ENCODE results near the gene GALNT18.

The GALNT18 gene

DNA sequence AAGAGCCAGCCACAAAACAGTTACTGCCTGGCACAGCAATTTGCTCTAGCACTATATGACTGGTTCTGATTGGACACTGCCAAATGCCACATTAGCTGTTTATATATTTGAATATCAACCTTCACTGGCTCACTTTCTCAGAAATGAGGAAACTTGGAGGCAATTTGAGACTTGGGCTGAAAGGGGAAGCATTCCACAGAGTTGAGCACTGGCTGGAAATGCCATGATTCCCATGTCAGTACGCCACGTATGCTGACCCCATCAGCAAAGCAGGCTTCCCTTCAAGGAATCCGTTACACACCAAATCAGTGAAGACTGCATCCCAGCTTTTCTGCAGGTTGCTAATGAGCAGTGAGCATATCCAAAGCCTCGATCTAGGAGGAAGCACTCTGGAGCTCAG, 34.7 kb downstream of the GALNT18 start:
- no peak for DNase-seq (ENCODE audit: low spot score)

DNA sequence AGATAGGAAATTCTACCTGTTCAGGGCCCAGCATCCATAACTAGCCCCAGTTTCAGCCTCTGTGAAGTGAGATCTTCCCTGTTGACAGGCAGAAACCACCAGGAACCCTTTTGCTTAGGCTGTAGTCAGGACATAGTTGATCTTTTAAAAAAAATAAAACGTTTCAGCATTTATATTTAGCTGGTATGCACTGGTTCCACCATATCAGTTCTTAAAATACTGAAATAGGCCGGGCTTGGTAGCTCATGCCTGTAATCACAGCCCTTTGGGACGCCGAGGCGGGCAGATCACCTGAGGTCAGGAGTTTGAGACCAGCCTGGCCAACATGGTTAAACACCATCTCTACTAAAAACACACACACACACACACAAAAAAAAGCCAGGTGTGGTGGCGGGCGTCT, 35.3 kb downstream of the GALNT18 start:
- no peak for DNase-seq (ENCODE audit: low spot score)

DNA sequence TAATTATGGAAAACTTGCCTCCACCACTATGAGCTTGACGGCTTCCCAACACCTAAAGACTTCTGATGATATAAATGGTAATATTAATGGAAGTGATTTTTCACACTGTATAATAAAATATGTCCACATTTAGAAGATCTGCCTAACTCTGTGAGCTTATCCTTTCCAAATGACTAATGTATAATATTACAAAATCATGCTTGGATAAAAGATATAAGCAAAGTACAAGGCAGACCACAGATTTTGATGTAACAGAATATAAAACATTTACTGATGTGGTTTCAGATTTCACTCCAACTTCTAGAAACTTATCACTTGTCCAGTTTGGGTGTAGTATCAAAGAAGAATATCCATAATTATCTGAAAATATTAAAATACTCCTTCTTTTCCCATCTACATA, 36.9 kb downstream of the GALNT18 start:
- DNase-seq (ENCODE audit: low spot score), result no peak

DNA sequence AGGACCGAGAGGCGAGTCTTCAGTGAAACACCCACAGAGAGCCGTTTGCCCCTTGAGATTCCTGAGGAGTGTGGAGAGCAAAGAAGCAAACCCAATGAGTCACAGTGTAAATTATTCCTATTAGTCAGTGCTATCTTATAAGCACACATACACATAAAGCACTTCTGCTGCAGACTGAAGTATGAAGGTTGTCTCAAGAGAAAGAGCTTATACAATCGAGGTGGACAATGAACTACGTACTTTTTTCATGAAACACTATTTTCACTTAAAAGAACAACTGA, 37.3 kb downstream of the GALNT18 start:
- DNase-seq (ENCODE audit: low spot score), result no peak

DNA sequence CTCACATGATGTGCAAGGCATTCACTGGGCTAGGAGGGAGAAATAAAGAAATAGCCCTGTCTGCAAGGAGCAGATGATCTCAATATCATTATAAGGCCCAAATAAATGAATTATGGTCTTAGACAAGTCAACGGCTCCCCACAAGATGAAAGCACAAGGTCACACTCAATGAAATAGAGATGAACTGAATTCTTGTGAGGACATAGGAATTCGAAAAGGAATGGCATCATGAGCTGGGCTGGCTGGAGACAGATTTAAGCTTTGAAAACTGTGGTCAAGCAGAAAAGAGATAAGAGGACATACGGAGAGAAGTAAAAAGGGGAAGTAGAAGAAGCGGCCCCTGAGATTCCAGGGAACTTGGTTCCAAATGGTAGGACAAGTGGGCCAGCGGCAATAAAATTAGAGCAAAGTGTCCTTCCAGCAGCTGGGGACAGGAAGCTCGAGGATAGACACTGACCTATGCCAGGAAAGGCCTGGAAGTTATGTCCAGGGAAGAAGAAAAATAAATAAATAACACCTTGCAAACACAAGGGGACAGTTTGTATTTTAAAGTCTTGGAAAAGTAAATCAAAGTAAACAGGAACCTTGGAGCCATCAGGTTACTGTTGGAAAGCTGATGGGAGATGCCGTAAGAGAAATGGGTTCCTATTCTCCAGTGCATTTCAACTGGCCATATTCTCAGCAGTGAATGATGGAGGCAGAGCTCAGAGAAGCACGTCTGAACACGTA, 37.8 kb downstream of the GALNT18 start:
- DNase-seq (ENCODE audit: low spot score), result no peak

DNA sequence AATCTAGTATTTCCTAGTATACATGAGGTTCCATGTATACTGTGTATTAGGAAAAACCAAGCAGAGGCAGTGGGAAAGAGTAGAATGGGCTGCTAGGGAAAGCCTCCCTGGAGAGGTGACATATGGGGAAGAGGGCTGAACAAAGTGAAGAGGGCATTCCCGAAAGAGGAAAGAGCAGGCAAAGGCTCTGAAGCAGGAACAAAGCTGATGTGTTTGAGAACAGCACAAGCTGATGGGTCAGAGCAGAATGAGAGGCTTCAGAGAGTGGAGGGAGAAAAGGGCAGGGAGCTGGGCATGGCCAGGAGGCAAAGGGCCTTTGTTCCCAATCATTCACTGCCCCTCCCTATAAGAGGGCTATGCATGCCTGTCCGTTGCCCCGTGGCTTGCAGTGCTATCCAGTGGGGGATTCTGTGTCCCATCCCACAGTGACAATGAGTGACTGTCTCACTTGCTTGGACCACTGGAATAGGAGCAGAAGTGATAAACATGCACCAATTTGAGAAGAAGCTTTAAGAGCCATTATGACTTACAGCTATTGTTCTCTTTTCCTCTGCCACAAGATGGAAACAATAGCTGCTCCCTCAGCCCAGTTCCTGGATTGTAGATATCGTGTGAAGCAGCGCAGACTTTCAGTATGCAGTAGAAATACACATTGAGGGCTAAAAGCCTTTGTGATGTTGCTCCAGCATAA, 39.6 kb downstream of the GALNT18 start:
- DNase-seq (ENCODE audit: low spot score), result no peak

DNA sequence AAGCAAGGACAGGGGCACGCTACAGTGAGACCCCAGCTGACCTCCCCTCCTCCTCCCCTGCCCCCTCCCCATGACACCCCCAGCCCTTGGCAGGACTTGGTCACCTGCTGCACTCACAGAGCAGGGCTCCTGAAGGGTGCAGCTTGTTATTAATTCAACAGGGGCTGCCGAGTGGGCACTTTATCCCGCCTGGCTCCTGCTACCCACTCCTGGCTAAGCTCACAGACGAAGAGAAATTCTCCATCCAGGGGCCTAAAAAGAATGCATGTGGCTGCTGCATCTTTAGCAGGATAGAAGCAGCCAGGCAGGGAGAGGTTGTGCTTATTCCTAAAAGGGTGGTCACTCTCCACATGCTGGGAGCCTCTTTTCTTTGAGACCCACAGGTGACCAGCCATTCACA, 40.3 kb downstream of the GALNT18 start:
- no peak for DNase-seq (ENCODE audit: low spot score)

DNA sequence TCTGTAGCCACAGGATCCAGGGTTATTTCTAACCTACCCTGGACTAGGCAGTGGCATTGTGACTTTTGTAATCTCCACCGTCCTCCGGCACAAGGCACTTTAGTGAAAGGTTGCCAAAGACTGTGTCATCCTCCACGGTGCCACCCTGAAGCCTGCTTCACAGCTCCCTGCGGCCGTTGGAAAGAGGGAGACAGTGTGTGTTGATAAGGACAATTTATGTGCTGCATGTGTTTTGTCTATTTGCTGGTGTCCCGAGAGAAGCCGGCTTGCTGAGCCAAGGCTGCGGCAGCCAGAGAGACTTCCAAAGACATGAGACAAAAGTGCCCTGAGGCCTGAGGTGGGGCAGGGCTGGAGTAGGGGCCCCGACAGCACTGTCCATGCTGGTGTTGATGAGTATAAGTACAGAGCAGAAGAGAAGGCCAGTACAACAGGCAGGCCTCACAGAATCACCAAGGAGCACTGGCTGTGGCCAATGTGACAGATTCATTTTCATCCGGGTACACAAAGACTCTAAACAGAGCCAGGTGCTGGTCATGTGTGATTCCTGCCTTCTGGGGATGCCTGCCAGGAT, 40.9 kb downstream of the GALNT18 start:
- DNase-seq (ENCODE audit: low spot score), result no peak

DNA sequence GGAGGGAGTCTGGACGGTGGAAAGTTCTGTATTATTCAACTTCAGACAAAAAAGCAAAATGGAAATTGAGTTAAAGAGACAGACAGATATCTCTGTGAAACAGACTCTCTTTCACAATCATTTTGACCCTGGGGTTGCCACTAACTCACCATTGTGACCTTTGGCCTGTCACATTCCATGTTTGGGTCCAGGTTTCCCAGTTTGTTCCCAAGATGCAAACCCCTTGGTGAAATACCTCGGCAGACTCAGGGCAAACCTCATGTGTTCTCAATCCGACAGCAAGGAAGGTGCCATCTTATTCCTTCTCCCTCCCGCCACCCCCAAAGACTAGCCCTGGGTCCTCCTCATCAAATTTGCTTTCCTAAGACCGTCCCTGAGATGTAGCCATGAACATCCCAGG, 41.8 kb downstream of the GALNT18 start:
- no peak for DNase-seq (ENCODE audit: low spot score)

DNA sequence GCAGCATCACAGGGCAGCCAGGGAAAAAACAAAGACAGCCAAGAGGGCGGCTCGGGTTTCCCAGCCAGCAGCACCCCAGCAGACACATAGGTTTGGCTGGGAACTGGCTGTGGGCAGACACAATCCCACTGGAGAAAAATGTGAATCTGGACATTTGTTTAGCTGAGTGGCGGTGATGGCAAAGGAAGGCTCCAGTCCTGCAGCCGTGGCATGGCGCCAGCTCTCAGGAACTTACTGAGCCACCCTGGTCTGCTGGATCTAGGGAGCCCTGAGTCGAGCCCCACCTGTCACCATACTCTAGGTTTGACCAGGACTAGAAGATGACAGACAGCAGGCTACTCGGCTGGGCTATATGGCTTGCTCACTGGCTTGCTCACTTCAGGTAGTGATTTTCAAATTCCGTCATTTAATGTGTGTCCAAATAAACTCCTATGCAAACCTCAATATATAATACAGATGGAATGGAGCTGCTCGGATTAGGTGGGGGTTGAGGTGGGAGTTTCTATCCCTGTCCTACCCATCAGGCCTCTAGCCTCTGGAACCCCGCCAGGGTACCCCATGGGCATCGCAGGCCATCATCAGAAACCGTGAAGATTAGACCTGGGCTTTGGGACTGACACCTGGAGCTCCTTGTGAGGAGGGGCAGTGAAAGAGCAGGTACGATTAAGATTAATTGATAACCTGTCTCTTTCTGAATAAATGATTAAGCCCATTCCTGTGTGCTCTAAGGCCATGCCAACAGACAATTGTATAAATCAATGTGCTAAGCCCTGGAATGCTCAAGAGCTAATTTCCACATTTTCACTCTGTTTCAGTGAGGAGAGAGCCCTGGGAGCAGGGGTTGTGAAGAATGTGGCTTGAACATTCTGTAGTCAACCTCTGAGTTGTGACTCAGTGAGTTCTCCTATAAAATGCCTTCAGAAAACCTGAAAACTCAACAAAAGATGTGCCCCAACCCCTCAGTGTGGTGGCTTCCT, 42.5 kb downstream of the GALNT18 start:
- DNase-seq (ENCODE audit: low spot score), result no peak

DNA sequence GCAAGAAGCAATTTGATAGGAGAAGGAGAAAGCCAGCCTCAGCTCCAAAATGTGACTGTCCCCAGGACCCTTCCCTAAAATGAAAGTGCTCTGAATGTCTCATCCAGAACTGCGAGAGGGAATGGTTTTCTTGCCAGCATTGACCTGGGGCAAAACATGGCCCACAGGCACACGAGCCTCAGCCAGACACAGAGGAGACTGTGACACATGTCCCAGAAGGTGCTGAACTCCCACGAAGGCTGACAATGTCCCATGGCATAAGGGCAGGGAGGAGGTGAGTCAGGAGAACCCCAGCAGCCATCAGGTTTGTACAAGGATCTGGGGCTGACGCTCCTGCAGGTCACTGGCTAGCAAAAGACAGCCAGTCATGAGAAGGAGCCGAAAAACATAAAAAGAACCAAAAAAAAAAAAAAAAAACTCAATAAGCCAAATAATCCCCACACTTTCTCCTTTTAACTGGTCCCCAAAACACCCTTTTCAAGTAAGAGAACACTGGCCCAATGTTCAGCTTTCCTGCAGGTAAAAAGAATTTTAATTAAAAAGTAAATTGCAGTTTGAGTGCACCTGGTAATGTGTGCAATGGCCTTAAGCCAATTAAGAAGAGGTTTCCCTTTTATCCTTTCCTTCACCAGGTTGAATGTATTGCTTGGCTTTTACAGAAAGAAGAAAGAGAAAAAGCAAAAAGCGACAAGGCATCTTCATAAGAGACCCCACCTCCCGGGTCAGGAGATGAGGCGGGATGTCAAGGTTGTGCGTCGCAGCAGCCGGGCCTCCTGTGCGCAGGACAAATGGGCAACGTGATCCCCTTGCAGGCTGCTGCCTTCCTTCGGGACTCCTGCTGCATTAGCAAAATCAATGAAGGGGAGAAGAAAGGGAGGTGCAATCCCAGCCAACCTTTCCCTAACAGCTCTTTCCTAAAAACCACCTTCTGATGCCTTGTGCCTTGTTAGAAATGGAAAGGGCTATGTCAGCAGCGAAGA, 43.6 kb downstream of the GALNT18 start:
- no peak for DNase-seq (ENCODE audit: low spot score)

DNA sequence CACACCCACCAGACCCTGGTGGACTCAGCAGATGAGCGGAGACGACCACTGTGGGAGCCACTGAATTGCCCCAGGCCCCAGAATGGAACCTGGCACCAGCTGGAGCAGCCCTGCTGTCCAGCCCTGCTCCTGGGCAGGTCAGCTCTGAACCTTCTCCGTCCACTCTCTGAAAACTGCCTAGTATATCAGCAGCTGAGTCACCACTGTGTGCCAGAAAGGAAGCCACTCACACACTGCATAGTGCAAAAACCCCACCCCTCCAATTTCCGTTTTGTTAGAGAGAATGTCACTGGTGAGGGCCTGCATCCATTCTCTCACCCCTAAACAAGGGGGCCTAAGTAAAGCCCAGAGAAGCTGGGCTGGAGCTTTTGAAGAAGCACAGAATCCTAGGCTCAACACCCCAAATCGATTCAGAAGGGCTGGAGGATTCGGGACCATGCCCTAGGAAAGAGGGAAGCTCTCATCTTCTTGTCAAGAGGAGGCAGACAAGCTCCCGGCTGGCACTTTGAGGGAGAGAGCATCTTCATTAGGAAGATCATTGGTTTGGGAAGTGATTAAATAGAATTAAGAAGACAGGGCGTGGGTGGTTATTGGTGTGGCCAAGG, 44.5 kb downstream of the GALNT18 start:
- DNase-seq (ENCODE audit: low spot score), result no peak

DNA sequence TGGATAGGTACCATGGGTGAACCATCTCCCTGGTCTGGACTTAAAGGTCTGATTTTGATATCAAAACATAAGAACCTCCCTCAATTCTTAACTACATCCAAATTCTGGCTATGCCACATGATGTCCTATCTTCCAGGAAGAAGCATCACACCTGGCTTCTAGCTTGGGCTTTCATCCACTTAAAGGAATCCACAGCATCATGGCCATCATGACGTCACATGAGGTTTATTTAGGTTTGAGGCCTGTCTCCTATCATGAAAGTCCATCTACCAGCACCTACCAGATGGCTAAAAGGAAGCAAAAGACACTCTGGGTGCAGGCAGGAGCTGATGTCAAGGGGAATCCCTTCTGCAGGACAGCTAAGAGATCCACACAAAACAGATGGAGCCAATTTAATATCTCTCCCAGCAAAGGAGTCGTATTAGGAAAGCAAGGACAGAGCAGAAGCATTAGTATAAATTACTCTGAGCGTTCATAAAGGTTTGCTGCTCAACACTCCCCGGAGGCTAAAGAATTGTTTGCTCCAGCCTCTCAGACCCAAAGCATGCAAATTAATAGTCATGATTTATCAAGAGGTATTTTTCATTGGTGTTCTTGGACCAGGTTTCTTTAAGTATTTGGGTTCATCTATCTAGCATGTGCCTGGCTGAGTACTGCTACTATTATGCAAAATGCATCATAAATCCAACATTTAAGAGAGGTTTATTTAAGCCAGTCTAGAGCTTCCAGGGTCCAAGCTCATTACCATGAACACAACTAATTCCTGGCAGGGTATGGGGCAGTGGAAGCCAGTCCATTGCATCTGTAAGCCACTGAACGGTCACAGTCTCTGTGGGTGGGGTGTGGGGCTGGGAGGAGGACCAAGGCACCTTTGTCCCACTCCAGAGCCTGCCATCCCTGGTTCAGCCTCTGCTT, 47.2 kb downstream of the GALNT18 start:
- no peak for DNase-seq (ENCODE audit: low spot score)

DNA sequence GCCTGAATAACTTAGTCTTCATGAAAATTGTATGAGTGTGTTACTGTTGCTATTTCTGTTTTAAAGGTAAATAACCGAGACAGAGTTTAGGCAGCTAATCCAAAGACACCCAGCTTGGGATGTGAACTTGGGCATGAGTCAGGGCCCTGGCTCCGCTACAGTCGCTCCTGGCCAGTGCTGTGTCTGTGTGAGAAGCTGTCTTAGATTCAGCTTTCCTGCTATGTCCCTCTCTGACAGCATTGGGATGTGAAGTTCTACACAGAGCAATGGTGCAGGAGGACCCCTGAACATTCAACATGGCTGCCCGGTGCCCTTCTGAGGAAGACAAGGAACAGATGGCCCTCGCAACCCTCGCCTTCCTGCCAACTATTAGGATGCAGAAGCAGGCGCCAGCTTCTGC, 49.4 kb downstream of the GALNT18 start:
- DNase-seq (ENCODE audit: low spot score), result no peak

DNA sequence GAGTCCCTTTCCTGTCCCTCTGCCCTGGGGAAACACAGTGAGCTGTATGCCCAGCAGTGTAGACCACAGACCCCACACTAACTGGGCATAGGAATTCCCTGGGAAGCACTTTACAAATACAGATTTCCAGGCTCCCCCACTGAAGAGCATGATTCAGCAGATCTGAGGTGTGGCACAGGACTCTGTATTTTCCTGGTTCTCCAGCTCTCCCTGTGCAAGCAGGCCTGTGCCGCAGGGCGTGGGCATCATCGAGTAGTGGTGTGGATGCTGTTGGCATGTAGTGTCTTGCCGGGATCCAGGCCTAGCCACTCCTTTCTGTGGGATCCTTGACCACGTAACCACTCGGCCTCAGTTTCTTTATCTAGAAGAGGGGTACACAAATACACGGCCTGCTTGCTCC, 49.9 kb downstream of the GALNT18 start:
- DNase-seq (ENCODE audit: low spot score), result no peak

DNA sequence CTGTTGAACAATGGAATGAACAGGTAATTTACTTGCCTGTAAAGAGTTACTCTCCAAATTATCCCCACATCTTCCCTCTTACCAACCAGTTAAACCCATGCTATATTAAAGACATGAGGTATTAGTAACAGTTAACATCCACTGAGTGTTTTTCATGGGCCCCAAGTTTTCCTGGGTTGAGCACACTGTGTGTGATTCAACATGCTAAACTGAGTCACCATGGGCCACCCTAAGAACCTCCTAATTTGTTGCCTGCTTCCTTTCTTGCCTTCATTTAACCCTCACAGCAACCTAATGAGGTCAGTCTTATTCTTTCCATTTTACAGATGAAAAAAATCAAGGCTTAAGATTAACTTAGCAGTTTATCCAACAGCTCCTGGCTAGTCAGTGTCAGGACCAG, 51.0 kb downstream of the GALNT18 start:
- no peak for DNase-seq (ENCODE audit: low spot score)

DNA sequence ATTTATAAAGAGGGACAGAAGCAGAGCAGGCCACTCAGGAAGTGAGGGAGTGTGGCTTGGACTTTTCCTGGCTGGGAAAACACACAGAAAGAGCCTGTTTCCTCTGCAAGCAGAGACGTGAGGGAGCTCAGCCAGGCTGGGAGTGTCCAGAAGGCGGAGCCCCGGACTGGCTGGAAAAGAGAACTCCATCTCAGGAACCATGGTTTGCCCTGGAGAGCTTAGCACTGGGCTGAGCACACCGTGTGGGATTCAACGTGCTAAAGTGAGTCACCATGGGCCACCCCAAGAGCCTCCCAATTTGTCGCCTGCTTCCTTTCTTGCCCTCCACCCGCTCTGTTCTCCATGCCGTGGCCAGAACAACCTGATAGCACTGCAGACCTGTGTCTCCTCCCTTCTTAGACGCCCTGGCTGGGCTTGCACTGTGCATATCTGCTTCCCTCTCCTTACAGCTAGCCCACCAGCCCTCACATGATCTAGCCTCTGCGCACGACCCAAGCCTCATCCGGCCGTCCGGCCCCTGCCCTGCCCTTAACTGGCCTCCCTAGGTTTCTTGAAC, 51.8 kb downstream of the GALNT18 start:
- DNase-seq (ENCODE audit: low spot score), result no peak

DNA sequence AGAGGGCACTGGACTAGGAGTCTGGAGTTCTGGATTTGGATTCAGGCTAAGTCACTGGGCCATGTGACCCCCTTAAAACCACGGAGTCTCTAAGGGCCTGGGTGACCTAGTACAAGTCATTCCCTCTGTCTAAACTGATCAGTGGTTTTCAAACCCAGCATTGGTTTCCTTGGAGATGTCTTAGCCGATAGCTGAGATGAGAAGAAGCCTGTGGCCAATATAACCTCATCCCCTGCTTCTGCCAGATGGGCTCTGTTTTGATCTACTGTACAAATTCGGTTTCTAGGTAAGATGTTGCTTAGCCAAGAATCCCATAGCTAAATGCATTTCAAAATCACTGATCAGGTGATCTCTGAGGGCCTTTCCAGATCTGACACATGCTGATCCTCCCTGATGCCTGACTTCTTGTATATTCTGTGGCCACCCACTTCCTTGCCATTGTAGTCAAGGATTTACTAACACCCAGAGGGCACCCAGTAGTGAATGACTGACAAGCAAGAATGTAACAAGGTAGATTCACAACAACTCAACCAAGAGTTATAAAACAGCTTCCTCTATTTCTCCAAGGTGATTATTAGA, 53.1 kb downstream of the GALNT18 start:
- no peak for DNase-seq (ENCODE audit: low spot score)

Data from NAMALWA (cell line).